ENCODE measurements around the gene CTSW.

DNA sequence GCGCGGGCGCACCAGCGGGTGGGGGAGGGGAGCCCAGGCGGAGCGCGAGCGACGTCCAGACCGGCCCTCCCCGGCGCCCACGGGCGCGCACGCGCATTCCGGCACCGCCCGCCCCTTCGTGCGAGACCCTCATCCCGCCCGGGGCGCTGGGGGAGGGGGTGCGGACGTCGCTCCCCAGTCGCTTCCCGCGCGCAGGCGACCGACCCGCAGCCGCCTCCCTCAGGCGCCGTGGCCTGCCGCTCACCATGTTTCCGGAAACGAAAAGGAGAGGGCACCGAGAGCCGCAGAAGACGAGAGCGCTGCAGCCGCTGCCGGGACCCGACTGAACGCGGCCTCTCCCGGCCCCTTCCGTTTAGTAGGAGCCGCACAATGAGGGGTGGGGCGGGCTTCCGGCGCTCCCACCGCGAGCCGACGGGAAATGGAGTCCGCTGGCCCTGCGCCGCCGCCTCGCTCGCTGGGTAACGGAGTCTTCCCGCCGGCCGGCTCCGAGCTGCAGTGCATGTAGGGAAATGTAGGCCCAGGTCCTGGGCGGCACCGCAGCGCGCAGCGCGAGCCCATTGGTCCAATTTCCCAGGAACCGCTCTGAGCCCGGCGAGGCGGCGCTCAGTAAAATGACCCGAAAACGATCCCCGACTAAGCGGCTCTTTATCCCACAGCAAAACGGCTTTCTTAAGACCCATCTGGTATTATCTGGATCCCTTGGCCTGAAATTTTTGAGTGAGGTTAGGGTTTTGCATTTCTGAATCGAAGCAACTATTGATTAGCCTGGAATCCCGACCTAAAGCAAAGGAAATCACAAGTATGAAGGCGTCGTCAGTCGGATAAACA lies 21.6 kb upstream of the CTSW start, which contains the start of gene CFL1:
- TF ChIP-seq, protein P1, sequence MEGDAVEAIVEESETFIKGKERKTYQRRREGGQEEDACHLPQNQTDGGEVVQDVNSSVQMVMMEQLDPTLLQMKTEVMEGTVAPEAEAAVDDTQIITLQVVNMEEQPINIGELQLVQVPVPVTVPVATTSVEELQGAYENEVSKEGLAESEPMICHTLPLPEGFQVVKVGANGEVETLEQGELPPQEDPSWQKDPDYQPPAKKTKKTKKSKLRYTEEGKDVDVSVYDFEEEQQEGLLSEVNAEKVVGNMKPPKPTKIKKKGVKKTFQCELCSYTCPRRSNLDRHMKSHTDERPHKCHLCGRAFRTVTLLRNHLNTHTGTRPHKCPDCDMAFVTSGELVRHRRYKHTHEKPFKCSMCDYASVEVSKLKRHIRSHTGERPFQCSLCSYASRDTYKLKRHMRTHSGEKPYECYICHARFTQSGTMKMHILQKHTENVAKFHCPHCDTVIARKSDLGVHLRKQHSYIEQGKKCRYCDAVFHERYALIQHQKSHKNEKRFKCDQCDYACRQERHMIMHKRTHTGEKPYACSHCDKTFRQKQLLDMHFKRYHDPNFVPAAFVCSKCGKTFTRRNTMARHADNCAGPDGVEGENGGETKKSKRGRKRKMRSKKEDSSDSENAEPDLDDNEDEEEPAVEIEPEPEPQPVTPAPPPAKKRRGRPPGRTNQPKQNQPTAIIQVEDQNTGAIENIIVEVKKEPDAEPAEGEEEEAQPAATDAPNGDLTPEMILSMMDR (optimal IDR thresholded peaks at IDR 0.05 in 1 of 3, IDR thresholded peaks at IDR 0.05 in 1 of 3, conservative IDR thresholded peaks at IDR 0.05 in 1 of 3; ENCODE audit: extremely low read depth in 1 of 3, insufficient read depth in 2 of 3, low read length in 3 of 3): no peak
- no peak for TF ChIP-seq EZH2 (IDR thresholded peaks at IDR 0.05; ENCODE audit: low read length)
